HG03039 (cell line): ENCODE data around the gene NRAP.

ENCODE experiments used
- ATAC-seq: cut with Tn5 transposase; IDR thresholded peaks from one replicate; pipeline ENCODE4 v1.9.1; 2021; ENCODE audit warnings: mild to moderate bottlenecking, moderate library complexity; ENCODE audit not compliant: unreplicated experiment

Gene NRAP

DNA sequence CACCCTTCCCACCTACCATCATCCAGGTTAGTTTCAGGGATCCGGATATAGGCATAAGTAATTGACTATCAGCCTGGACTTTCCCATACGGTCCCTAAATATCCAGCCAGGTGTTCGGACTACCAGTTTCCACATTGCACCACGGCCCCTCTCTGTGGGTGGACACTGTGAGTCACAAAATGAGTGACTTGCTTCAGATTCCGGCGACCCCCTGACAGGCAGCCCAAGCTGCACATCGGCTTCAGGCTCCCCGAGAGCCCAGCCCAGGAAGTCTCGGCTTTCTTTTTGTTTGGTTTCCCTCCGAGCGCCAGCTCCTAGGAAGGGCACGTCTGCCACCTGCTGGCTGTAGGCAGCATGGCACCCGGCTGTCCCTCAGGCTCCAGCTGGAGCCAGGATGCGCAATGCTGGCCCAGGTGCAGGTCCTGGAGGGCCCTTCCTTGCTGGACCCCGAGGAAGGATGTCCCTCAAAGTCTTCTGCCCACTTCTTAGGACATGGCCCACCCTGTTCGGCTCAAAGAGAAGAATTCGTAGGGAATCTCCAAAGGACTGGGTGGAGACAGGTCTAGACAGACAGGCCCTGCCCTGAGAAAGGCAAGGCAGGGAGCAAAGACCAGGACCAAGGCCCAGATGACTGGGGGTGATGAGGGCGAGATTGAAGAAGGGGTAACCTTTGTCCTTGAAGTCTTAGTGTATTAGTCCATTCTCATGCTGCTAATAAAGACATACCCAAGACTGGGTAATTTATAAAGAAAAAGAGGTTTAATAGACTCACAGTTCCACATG is 100.3 kb downstream of the NRAP start:
- peak; percentile 90 for ATAC-seq

DNA sequence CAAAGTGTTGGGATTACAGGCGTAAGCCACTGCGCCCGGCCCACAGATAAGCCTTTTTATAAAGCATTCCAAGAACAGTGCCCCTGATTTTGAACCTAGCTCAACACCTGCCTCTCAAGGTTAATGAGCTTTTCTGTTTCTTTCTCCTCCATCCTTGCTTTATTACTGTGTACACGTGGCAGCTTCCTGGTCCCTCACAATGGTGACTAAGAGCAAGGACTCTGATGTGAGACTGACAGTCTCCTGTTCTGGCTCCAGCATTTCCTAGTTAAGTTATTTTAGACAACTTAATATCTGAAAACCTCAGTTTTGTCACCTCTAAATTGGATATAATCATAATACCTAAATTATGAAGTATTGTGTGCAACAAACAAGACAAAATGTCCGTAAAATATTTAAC is 101.1 kb downstream of the NRAP start:
- ATAC-seq: no peak

- no peak for ATAC-seq
Measured at GRCh38 chr10:113562069-113562468, 101.8 kb downstream of the NRAP start.

DNA sequence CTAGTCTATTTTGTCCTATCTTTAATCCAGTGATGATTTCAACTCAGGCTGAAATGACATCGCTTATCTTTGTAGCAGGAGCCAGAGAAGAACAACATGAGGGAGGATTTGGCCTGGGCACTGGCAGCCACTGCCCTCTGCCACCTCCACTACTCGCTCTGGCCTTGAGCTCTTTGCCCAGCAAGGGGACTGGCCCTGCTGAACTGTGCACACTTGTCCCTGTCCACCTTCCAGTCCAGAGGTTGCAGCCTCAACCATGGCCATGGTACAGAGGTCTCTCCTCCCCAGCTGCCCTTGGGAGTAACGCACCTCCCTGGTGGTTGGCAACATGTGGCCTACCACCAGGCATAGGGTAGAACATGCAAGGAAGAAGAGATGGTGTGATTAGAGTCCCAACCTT is 102.6 kb downstream of the NRAP start:
- ATAC-seq: no peak

GRCh38 chr10:113560071-113560470 is 103.8 kb downstream of the NRAP start:
- no peak for ATAC-seq

DNA sequence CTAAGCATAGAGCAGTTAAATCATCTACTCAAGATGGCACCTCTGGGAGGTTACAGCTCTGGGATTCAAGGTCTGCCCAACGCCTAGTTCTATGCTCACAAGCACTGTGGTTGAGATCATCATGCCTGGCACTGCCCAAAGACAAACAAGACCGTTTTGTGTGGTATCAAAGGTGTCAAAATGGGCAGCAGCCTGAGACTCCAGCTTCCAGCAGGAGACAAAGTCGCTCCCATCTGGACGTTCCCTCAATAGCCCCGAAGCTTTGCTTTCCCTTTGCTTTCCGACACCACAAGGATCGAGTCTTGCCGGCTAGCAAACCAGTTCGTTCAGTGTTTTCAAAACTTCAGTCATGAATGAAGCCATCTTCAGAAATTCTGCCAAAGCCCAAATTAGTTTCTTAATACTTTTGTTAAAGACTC is 105.9 kb downstream of the NRAP start:
- ATAC-seq: no peak

DNA sequence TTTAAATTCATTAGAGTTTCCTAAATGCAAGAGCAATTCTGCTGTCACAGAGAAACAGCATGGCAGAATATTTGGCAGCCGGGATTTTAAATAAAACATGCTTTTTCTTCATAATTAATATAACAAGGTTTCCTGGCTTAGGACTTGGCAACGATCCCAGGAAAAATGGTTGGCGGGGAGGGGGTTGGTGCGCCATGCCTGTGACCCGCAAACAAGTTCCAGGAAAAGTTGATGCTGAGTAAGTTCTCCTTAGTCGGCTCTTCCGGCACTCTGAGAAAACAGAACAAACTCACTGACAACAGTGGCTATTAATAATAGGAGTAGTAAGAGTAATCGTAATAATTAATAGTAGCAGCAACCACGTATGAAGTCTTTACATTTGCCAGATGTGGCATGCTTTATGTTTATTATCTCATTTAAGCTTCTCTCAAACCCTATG is 106.4 kb downstream of the NRAP start:
- ATAC-seq: no peak

DNA sequence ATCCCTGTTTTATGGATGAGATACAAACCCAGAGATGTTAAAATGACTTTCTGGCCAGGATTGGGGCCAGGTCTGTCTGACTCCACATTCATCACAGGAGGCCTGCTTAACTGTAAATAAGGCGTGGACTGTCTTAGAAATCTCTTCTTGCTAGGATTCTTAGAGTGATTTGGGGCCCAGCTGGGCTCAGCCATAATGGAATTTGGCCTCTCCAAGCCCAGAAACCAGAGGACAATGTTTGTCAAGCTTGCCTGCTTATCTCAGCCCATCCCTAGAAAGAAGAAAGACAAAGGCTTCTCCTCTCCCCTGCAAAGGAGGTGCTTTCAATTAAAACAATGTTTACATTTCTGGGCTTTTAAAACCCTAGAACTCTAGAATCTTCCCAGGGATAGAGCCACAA is 108.1 kb downstream of the NRAP start:
- ATAC-seq: no peak

DNA sequence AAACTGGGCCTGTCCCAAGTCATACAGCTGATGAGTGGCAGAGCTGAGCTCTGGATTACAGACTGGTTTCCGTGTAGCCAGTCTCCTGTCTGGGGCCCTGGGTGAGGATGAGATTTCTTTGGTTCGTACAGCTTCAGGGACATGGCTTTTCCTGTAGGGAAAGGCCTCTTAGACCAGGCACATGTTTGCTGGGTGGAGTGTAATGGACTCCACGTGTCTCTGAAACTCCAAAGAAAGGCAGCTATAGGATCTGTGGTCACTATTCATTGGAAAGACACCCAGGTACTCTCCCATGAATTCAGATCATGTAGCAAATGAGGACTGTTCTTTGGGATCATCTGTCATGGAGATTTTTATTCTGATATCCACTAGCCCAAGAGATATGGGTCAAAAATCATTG is 108.6 kb downstream of the NRAP start:
- ATAC-seq: no peak

- ATAC-seq: no peak
Measured at GRCh38 chr10:113554214-113554613, 109.6 kb downstream of the NRAP start.

GRCh38 chr10:113553149-113553548 is 110.7 kb downstream of the NRAP start:
- ATAC-seq: no peak

DNA sequence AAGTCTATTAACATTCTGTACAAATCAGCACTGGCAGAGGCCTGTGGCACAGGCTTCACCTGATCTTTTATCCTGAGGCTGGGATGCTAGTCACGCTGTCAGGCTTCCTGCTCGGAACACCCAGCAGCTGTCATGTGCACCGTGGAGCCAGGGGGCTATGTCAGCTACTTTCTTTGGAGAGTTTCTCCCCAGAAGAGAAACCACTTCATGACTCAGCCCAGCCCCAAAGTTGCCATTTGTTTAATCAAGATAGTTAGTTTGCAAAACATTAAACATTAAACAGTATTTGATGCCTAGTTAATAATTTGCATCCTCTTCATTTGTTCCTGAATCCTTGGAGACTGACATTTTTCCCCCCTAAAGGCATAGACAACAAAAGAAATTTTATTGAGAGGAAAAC is 111.1 kb downstream of the NRAP start, which contains the start of gene HABP2:
TSS of gene HABP2 (plus strand) at position 353 of the 400 bp plus-strand sequence. CDS start 69 bp downstream, outside the sequence.
- ATAC-seq: no peak

DNA sequence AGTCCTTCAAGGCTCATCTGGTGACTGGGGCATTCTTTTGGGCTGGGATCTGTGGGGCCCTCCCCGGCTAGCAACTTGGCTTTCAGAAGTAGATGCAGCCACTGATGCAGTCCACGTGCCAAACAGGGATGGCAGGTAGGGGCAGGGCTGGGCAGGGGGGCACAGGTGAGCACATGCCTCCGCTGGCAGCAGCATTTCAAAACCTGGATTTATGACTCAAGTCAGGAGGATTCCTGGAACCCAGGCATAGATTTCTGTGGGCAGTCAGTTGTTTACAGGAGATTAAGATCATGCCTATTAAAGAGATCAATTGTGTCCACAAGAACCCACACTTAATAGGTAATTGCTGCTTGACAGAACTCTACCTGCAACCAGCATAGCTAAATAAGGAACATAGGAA is 111.8 kb downstream of the NRAP start:
- ATAC-seq: no peak

DNA sequence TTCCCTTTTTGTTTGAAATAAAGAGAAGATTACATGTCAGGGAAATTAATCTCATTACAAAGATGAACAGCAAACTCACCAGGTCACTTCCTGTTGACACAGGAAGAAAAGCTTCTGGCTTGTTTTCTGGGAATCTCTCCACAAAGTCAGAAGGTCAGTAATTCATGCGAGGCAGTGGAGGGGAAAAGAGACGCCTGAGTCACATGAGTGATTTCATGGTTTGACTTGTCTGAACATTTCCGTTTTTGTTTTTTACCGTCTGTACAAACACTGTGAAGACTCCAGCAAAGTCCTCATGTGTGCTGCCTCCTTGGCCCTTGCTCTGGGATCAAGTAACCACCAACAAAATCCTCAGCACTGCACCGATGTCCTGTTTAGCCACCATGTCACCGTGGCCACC is 113.5 kb downstream of the NRAP start:
- ATAC-seq: no peak

DNA sequence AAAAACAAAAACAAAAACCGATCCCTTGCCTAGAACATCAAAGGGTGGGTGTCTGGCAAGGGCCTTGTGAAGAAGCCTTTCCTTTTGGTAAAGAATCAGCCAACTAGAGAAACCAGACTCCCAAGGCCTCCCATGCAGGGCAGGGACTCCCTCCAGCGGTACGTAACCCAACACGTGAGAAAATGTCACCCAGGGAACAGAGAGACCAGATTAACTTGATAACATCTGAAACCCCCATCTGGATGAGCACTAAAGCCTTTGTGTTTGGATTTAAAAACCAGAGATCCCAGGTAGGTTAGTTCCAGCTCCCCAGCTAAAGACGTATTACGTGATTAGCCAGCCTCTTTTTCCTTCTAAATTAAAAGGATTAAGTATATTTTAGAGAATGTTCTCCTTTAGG is 114.0 kb downstream of the NRAP start:
- no peak for ATAC-seq

DNA sequence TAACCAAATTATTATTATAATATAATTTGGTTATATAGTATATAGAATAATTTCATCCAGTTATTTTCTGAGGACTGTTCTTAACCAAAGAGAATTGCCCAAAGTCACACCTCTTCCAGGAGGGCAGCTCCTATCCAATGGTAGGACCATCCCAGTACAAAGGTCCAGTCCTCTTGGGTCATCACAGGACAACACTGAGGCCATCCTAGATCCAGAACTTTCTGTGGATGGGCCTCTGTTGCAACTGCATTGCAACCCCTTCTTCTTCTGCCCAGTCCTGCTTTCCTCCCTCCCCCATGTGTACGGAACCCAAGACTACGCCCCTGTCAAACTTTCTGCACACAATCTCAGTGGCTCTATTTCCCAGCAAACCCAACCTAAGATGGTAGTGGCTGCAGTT is 116.4 kb downstream of the NRAP start:
- ATAC-seq: no peak

DNA sequence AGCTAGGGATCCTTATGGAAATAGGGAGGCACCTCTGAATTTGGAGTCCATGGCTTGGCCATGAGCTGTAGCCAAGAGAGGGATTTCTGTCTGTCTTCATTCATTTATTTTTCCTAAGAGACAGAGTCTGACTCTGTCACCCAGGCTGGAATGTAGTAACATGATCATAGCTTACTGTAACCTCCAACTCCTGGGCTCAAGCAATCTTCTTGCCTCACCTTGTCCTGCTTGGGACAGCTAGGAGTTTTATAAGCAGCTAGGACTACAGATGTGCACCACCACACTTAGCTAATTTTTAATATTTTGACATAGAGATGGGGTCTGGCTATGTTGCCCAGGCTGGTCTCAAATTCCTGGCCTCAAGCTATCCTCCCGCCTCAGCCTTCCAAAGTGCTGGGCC is 119.4 kb downstream of the NRAP start:
- ATAC-seq: no peak

DNA sequence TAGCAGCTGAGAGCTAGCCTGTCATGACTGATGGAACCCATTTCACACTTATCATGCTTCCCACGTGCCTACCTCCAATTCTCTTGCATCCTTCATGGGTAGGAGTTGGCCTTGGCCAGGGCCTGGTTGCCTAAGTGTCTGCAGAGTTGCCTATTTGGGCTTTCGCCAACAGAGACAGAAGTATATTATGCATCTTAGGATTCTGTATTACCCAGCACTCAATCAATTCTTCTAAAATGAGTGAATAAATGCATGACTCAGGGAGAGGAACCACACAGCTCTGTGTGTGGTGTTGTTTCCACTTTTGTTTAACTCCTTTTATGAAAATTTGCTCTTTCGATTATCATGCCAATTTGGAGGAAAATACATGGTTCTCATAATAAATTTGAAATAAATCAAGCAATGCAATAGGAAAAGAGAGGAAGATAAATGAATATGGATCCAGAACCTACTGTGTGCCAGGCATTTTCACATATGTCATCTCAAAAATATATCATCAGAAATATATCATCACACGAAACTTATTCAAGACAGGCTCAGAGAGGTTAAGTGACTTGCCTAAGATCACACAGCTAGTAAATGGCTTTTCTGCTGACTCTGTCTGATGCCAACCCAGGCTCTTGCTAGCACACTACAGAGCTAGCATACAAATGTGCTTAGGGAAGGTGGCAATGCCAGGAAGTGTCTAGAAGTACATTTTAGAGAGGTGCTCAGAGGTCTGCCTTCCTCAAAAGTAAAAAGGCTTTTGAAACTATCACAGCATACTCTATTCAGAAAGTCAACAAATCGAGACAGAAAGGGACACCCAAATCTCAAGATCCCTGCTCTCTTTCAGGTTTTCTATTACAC is 120.5 kb downstream of the NRAP start:
- ATAC-seq: no peak

DNA sequence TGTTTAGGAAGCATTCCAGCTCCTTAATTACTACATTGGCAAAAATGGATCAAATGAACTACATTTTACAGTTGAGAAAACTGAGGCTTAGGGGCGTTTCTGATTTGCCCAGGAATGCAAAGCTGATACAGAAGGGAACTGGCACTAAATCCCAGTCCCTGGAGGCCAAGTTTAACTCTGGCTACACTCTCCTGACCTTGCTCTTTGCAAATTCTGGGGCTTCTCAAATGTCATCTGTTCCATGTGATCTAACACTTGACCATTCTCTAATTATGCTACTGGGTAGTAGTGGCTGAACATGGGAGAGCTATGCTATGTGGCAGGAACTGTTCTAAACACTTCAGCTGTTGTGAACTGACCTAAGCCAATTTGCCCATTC is 122.3 kb downstream of the NRAP start:
- no peak for ATAC-seq

GRCh38 chr10:113540845-113541548 is 122.8 kb downstream of the NRAP start:
- no peak for ATAC-seq

DNA sequence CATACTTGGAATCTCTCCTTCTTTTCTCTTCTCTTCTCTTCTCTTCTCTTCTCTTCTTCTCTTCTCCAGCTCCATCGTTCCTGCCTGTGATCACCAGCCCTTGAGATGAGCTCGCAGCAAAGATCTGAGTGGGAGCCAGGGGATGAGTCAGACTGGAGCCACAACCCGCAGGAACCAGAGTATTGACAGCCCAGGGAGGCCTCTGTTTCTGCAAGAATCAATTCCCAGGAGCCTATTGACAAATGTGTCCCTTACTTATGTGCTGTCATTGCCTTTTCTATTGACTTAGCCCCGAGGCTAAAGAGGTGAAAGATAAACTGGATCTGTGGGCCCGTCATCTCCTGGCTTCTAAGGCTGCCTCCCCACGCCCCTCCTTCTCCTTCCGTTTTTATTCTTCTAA is 124.1 kb downstream of the NRAP start:
- no peak for ATAC-seq
